ENCODE data around the gene PRAMEF13.
"Not testable (repeated sequence)": the region's sequence is repeated elsewhere in the genome, so short reads cannot be mapped to it uniquely, and the experiment has no call there.

DNA sequence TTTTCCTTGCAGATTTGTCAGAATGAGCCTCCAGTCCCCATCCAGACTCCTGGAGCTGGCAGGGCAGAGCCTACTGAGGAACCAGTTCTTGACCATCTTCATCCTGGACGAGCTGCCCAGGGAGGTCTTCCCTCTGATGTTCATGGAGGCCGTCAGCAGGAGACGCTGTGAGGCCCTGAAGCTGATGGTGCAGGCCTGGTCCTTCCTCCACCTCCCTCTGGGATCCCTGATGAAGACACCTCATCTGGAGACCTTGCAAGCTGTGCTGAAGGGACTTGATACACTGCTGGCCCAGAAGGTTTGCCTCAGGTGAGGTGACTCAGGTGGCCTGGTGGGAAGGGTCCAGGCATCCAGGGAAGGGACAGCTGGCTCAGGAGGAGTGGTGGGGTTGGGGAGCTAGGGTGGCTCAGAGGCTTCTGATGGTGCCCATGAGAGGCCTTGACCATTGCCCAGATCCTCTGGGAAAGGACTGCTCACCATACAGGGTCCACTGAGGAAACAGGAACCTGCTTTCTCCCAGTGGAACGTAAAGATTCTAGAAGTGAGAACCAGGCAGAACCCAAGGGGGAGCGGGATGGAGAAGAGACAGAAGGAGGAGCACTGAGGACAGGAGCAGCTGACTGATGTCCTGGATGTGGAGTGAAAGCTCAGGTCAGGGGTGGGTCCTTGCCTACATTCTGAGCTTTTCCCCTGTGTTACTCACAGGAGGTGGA lies 44.8 kb upstream of the PRAMEF13 start:
- TF ChIP-seq, protein P1, sequence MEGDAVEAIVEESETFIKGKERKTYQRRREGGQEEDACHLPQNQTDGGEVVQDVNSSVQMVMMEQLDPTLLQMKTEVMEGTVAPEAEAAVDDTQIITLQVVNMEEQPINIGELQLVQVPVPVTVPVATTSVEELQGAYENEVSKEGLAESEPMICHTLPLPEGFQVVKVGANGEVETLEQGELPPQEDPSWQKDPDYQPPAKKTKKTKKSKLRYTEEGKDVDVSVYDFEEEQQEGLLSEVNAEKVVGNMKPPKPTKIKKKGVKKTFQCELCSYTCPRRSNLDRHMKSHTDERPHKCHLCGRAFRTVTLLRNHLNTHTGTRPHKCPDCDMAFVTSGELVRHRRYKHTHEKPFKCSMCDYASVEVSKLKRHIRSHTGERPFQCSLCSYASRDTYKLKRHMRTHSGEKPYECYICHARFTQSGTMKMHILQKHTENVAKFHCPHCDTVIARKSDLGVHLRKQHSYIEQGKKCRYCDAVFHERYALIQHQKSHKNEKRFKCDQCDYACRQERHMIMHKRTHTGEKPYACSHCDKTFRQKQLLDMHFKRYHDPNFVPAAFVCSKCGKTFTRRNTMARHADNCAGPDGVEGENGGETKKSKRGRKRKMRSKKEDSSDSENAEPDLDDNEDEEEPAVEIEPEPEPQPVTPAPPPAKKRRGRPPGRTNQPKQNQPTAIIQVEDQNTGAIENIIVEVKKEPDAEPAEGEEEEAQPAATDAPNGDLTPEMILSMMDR (IDR thresholded peaks at IDR 0.05): not testable (repeated sequence)
- not testable (repeated sequence) for TF ChIP-seq POLR2A (IDR thresholded peaks at IDR 0.05)

Measured in adrenal gland (tissue), 5 donors.